Measurements from ENCODE around the gene CCS. TPM values are rescaled to one million over a fixed set of nuclear protein-coding genes. Genes with fewer than 3 reads are reported as not detected.

Gene CCS
- total and polyA plus RNA-seq, 2 of the 4 experiments (the other 2 are of a cell fraction) = 20.1 to 53.0 TPM

GRCh38 chr11:66556086-66556485 lies 36.9 kb upstream of the CCS start:
- Histone ChIP-seq H2AK5ac (ENCODE audit: low read depth, low read length) (no peak overlapping the region), H2BK5ac (ENCODE audit: low read depth, low read length, poor library complexity, severe bottlenecking) (no peak overlapping the region), H3K14ac (replicated peaks; ENCODE audit: low read depth, low read length) (no peak overlapping the region), H4K8ac (ENCODE audit: low read depth in 2 of 2, low read length in 2 of 2) (no peak overlapping the region), H4K91ac (ENCODE audit: insufficient read depth, low read depth, low read length) (no peak overlapping the region), H2BK15ac (ENCODE audit: low read depth, low read length) (no peak overlapping the region), H3K56ac (ENCODE audit: extremely low read depth, insufficient read depth, low read length) (no peak overlapping the region), H3K9me1 (ENCODE audit: insufficient read depth, low read length) (no peaks in the 10 kb centered on the region), H3K79me1 (ENCODE audit: low read depth in 1 of 2, low read length in 2 of 2) (no peaks in the 10 kb centered on the region), H3K4me3 (ENCODE audit: insufficient read depth, low read depth, low read length) (no peak overlapping the region), H3K23ac (ENCODE audit: low read depth, low read length) (no peak overlapping the region), H3K9me3 (ENCODE audit: control insufficient read depth, insufficient read depth, low read length) (no peaks in the 10 kb centered on the region), H2BK20ac (ENCODE audit: low read depth, low read length) (no peak overlapping the region), H2BK120ac (ENCODE audit: low read depth, low read length) (no peak overlapping the region), H3K36me3 (ENCODE audit: control insufficient read depth, insufficient read depth, low read length) (no peaks in the 10 kb centered on the region), H3K18ac (ENCODE audit: low read depth, low read length) (no peak overlapping the region), H3K27ac (ENCODE audit: insufficient read depth, low read length) (no peak overlapping the region), H3K4ac (ENCODE audit: low read depth, low read length) (no peak overlapping the region), H3K27me3 (ENCODE audit: control insufficient read depth, insufficient read depth, low read length) (peaks cover 36% of the 10 kb centered on the region), H3K4me2 (ENCODE audit: low read depth, low read length) (no peak overlapping the region), H3K9ac (ENCODE audit: low read depth, low read length) (no peak overlapping the region), H2AK9ac (replicated peaks; ENCODE audit: low read depth, low read length, poor library complexity) (no peak overlapping the region), H4K20me1 (ENCODE audit: insufficient read depth, low read length) (no peaks in the 10 kb centered on the region), H4K5ac (ENCODE audit: low read depth, low read length) (no peak overlapping the region), H2AFZ (replicated peaks; ENCODE audit: low read length, poor library complexity) (no peak overlapping the region), H3K4me1 (ENCODE audit: control insufficient read depth, insufficient read depth, low read length) (peaks cover 2% of the 10 kb centered on the region; the same call in 1 of the 2 replicates)
- ChIA-PET CTCF (no interaction called here), POLR2A (ENCODE audit: unreplicated experiment) (no interaction called here)
- in situ Hi-C loops (cut with MboI; ENCODE audit: low sequenced_read_pairs) = no loop called here
- WGBS, 2 experiments (ENCODE audit: extremely low coverage in 2 of 2, insufficient read length in 1 of 2) = 61% methylated on average over 2 of the region's 7 CpGs; no CpG with 5 or more reads in 1 of the 2 experiments
- DNase-seq = no peak
- no peak for TF ChIP-seq CEBPB (IDR thresholded peaks at IDR 0.05; ENCODE audit: low read depth, low read length)
- no peak for TF ChIP-seq RAD21 (IDR thresholded peaks at IDR 0.05; ENCODE audit: low read length)
- TF ChIP-seq MAZ (IDR thresholded peaks at IDR 0.05; ENCODE audit: borderline replicate concordance, low read depth, low read length) = no peak
- TF ChIP-seq NFE2L2 (IDR thresholded peaks at IDR 0.05; ENCODE audit: low read depth, low read length) = no peak
- TF ChIP-seq BHLHE40 (IDR thresholded peaks at IDR 0.05; ENCODE audit: low read depth, low read length) = no peak
- no peak for TF ChIP-seq POLR2A (IDR thresholded peaks at IDR 0.05; ENCODE audit: low read depth, low read length)
- no peak for TF ChIP-seq MAFK (IDR thresholded peaks at IDR 0.05; ENCODE audit: low read depth, low read length)
- no peak for TF ChIP-seq MXI1 (IDR thresholded peaks at IDR 0.05; ENCODE audit: borderline replicate concordance, low read depth, low read length)
- no peak for TF ChIP-seq RFX5 (IDR thresholded peaks at IDR 0.05; ENCODE audit: low read depth, low read length)
- TF ChIP-seq SMC3 (IDR thresholded peaks at IDR 0.05; ENCODE audit: low read depth, low read length) = no peak
- TF ChIP-seq FOS (IDR thresholded peaks at IDR 0.05; ENCODE audit: low read depth, low read length) = no peak
- TF ChIP-seq USF2 (IDR thresholded peaks at IDR 0.05; ENCODE audit: low read depth, low read length) = no peak
- TF ChIP-seq ELK1 (IDR thresholded peaks at IDR 0.05; ENCODE audit: borderline replicate concordance, low read depth, low read length) = no peak
- no peak for TF ChIP-seq RCOR1 (IDR thresholded peaks at IDR 0.05; ENCODE audit: insufficient replicate concordance, low read length)
- no peak for TF ChIP-seq CTCF (conservative IDR thresholded peaks at IDR 0.05; ENCODE audit: low read depth, low read length)
- TF ChIP-seq CHD1 (IDR thresholded peaks at IDR 0.05; ENCODE audit: low read depth, low read length) = no peak
- intact Hi-C loops (cut with micrococcal nuclease) = no loop called here
- no TSS peak for BruUV-seq (replicated peaks)
- dilution Hi-C loops (cut with HindIII; ENCODE audit: low sequenced_read_pairs, unreplicated experiment) = no loop called here
- no peak for ATAC-seq (ENCODE audit: low read depth)

All from IMR-90 (cell line).